ENCODE data around the gene IL36G. TPM values are rescaled to one million over a fixed set of nuclear protein-coding genes. Genes with fewer than 3 reads are reported as not detected.

IL36G gene
- polyA plus RNA-seq, 5 donors: 0.10 to 0.46 (median 0.42) TPM

DNA sequence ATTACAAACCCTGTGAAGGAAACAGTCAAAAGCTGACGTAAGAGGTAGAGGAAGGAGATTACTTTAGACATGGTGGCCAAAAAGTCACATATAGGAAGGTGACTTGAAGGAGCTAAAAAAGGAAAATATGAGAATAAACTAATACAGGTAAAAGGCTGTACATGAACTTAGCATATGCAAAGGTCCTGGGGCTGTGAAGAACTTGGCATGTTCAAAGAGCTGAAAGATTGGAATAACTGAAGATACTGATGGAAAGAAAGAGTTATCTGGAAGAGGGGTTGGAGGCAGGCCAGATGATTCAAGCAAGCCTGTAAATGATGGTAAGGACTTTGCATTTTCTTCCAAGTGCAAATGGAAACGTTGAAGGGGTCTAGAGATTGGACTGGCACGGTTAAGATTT is 40.7 kb downstream of the IL36G start:
- no peak for DNase-seq

DNA sequence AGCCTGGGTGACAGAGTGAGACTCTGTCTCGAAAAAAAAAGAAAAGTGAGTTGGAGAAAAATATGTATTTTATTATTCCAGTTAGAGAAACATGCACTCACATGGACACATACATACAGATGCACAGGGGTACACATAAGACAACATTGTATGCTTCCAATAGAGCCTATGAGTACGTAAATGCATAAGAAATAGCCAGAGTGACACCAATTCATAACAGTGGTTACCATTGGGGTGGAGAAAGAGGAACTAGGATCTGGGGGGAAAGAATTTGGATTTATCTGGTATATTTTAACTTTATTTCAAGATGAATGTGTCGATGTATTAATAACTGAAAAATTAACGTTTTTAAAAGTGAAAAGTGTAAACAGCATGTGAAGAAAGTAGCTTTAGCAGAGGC is 43.5 kb downstream of the IL36G start:
- no peak for DNase-seq

DNA sequence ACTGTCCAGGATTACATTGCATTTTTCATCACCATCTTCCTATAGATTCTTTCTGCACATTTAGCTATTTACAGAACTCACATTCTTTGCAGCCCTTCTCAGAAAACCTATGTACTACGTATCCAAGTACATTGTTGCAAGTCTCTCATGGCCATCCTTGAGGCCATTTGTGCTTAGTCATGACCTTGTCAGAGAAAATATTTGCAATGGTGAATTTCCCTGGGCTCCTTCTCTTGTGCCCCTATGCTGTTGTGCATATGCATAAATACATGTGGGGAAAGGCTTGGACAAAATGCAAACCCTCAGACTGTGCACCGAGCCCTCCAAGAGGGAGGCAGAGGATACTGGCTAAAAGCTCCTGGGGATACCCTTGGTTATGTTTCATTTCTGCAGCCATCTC is 47.0 kb downstream of the IL36G start:
- DNase-seq: no peak

DNA sequence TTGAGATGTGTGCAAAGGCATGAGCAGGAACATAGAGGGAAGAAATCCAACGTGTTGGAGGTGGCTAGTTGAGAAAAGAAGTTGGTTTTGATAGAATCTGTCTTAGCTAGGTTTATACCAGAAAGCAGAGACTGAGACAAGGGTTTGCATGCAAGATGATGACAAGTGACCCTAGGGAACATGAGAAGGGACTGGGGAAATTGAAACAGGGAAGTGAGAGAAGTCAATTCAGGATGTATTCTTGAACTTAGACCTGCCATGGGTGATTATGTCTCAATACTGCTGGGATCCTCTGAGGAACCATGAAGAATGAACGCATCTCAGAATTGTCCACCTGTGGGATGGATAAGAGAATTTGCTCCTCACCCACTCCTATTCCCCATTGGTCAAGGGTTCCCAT is 47.9 kb downstream of the IL36G start:
- DNase-seq: no peak

DNA sequence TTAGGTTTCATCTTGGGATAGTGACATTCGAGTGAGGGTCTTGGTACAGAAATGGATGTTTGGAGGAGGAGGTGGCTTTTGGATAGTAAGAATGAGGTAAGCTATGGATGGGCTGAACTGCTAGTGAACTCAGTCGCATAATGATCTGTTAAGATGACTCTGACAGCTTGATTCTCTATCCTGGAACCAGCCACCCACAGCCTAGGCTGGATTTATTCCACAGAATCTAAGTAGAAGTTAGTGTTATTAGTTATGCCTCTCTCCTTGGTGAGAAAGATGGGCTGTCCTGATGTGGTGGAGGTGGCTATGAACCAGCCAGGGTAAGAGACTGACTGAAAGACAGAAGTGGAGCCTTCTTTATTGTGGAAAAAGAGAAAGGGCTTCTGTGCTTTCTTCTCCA is 49.9 kb downstream of the IL36G start:
- DNase-seq: no peak

DNA sequence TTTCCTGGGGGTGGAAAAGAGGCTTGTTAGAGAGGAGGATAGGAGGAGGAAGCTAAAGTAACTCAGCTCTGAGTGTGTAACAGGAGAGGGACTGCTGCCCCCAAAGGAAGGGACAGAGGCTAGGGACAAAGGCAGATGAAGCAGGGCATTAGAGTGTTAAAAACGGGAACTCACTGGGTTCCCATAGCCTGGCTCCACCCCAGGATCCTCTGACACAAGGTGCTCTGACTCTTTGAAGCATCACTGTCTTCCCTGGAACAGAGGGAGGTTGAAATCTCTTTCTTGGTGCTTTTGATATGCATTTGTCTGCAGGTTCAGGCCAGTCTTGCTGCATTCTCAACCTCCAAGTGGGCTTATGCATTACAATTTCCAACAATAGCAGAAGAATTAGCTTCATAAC is 50.3 kb downstream of the IL36G start:
- no peak for DNase-seq

DNA sequence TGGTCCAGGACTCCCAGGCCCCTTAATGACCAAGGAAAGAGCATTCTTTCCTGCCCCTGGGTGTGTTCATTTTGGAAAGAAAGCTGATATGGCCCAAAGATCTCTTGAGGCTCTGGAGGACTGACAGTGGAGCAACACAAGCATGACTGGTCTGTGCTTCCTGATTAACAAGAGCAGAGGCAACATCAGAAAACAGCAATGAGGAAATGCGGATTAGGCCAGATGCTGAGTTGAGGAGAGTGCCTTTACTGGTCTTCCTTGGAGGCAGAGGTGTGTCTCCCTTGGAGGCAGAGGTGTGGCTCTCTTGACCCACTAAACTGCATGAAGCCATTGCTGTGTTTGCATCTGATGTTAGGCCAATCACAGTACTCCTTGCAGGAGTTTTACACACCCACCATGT is 54.9 kb downstream of the IL36G start:
- DNase-seq: no peak

DNA sequence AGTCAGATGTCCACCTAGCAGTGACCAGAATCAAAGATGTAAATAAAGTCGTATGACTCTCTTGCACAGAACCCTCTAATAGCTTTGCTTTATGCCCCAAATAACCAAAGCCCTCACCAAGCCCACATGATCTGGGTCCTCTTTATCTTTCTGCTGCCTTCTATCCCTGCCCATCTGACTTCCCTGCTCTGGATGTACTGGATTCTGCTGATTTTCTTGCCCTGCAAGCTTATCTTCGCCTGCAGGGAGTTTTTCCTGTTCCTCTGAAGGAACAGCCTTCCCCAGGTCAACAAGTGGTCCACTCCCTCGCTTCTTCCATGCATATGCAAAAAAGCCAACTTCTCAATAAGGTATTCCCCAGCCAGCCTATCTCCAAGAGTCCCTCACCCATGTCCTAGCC is 56.2 kb downstream of the IL36G start:
- no peak for DNase-seq

Other genes starting within 250 kb of the IL36G start
- 10 to 100 TPM in 4 of 5 donors, 1 to 10 TPM in 1; 8.8 to 35.9 (median 18.0) TPM for gene CKAP2L, start 213.4 kb upstream of the IL36G start, polyA plus RNA-seq (ENCODE audit: insufficient read depth in 1 of 5, insufficient read length in 5 of 5, low replicate concordance in 1 of 5)
- gene IL1A, start 193.5 kb upstream of the IL36G start, polyA plus RNA-seq (ENCODE audit: insufficient read depth in 1 of 5, insufficient read length in 5 of 5, low replicate concordance in 1 of 5): under 1 TPM in 2 of 5 donors, not detected in 3; 0.12 to 0.20 TPM
- 1 to 10 TPM in 4 of 5 donors, under 1 TPM in 1; 0.37 to 2.9 (median 1.2) TPM for gene IL1B, start 141.2 kb upstream of the IL36G start, polyA plus RNA-seq (ENCODE audit: insufficient read depth in 1 of 5, insufficient read length in 5 of 5, low replicate concordance in 1 of 5)
- under 1 TPM; 0.18 to 0.65 (median 0.27) TPM for gene IL37, start 66.8 kb upstream of the IL36G start, polyA plus RNA-seq (ENCODE audit: insufficient read depth in 1 of 5, insufficient read length in 5 of 5, low replicate concordance in 1 of 5)
- gene IL36A, start 27.5 kb downstream of the IL36G start, polyA plus RNA-seq (ENCODE audit: insufficient read depth in 1 of 5, insufficient read length in 5 of 5, low replicate concordance in 1 of 5): not detected
- gene IL36B, start 74.9 kb downstream of the IL36G start, polyA plus RNA-seq (ENCODE audit: insufficient read depth in 1 of 5, insufficient read length in 5 of 5, low replicate concordance in 1 of 5): not detected
- under 1 TPM in 2 of 5 donors, not detected in 3; 0.04 to 0.15 TPM for gene IL36RN, start 81.2 kb downstream of the IL36G start, polyA plus RNA-seq (ENCODE audit: insufficient read depth in 1 of 5, insufficient read length in 5 of 5, low replicate concordance in 1 of 5)
- gene IL1F10, start 90.0 kb downstream of the IL36G start, polyA plus RNA-seq (ENCODE audit: insufficient read depth in 1 of 5, insufficient read length in 5 of 5, low replicate concordance in 1 of 5): not detected
- 1 to 10 TPM in 3 of 5 donors, under 1 TPM in 2; 0.21 to 1.5 (median 1.2) TPM for gene IL1RN, start 149.6 kb downstream of the IL36G start, polyA plus RNA-seq (ENCODE audit: insufficient read depth in 1 of 5, insufficient read length in 5 of 5, low replicate concordance in 1 of 5)
- gene PSD4, start 196.0 kb downstream of the IL36G start, polyA plus RNA-seq (ENCODE audit: insufficient read depth in 1 of 5, insufficient read length in 5 of 5, low replicate concordance in 1 of 5): 10 to 100 TPM; 13.1 to 20.9 (median 19.2) TPM